SU-DHL-6 (cell line): Measurements from ENCODE around the gene CRCP.

Source experiments
- EZH2phosphoT487 ChIP-seq: fragments of 200-600 bp; sonication (generic), shearing (Covaris generic); conservative IDR thresholded peaks from 2 replicates; pipeline ENCODE4 v1.6.1; 2018; ENCODE audit warnings: mild to moderate bottlenecking, antibody characterized with exemption, low read length, moderate library complexity, mixed read lengths
- TF ChIP-seq, protein P1 (sequence below): fragments of 200-600 bp; sonication (generic); IDR thresholded peaks from one replicate; pipeline ENCODE4 v1.5.1; 2017; ENCODE audit warnings: antibody characterized with exemption, mild to moderate bottlenecking, low read length, moderate library complexity; ENCODE audit not compliant: insufficient read depth, poor library complexity, severe bottlenecking

GRCh38 chr7:66110856-66111255 is 3.8 kb upstream of the CRCP start:
- TF ChIP-seq, protein P1, sequence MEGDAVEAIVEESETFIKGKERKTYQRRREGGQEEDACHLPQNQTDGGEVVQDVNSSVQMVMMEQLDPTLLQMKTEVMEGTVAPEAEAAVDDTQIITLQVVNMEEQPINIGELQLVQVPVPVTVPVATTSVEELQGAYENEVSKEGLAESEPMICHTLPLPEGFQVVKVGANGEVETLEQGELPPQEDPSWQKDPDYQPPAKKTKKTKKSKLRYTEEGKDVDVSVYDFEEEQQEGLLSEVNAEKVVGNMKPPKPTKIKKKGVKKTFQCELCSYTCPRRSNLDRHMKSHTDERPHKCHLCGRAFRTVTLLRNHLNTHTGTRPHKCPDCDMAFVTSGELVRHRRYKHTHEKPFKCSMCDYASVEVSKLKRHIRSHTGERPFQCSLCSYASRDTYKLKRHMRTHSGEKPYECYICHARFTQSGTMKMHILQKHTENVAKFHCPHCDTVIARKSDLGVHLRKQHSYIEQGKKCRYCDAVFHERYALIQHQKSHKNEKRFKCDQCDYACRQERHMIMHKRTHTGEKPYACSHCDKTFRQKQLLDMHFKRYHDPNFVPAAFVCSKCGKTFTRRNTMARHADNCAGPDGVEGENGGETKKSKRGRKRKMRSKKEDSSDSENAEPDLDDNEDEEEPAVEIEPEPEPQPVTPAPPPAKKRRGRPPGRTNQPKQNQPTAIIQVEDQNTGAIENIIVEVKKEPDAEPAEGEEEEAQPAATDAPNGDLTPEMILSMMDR, result no peak
- no peak for TF ChIP-seq EZH2phosphoT487
